Loucy (cell line): Measurements from ENCODE around the gene MAGEB5.

Source experiments
- CTCF ChIP-seq: fragments of 200-600 bp; sonication (generic); conservative IDR thresholded peaks from 2 replicates; pipeline ENCODE4 v1.5.1; 2014; ENCODE audit warnings: mild to moderate bottlenecking, antibody characterized with exemption, low read length
- EZH2phosphoT487 ChIP-seq: fragments of 200-600 bp; IDR thresholded peaks from 2 replicates; pipeline ENCODE4 v1.6.1; 2018; ENCODE audit warnings: antibody characterized with exemption, mild to moderate bottlenecking, moderate library complexity, borderline replicate concordance

GRCh38 chrX:26192204-26192603, 23.8 kb upstream of the MAGEB5 start, which contains the start of gene MAGEB6:
- TF ChIP-seq CTCF (no peak), EZH2phosphoT487 (no peak)
